ENCODE measurements around the gene HMGXB3. TPM values are rescaled to one million over a fixed set of nuclear protein-coding genes. Genes with fewer than 3 reads are reported as not detected.

HMGXB3 gene
- total RNA-seq, 1 experiment from 2014 or later = 26.9 TPM

GRCh38 chr5:149979896-149980295, 20.6 kb upstream of the HMGXB3 start:
- no peak for TF ChIP-seq CTCF (conservative IDR thresholded peaks at IDR 0.05)
- no peak overlapping the region for H3K27ac ChIP-seq (ENCODE audit: insufficient read length, low read depth, low read length)
- H4K91ac ChIP-seq (ENCODE audit: insufficient read length, low read depth, low read length) = no peak overlapping the region
- peaks cover 0 to 8% of the 10 kb centered on the region in 2 experiments; a peak in 2 of 4 replicates for H3K4me1 Mint-ChIP-seq
- H2BK120ac ChIP-seq (ENCODE audit: low read depth, low read length, poor library complexity, severe bottlenecking) = no peak overlapping the region
- no peak overlapping the region for H3K4me3 Mint-ChIP-seq
- no peak overlapping the region for H3K14ac ChIP-seq (ENCODE audit: insufficient read depth, low read length)
- no peaks in the 10 kb centered on the region for H3K27me3 ChIP-seq (ENCODE audit: insufficient read depth, low read length)
- no peaks in the 10 kb centered on the region for H3K9me3 ChIP-seq (ENCODE audit: control insufficient read depth, low read depth, low read length)
- no peak overlapping the region for H3K18ac ChIP-seq (ENCODE audit: insufficient read length, low read depth, low read length)
- no peaks in the 10 kb centered on the region; a peak in 1 of 5 replicates for H3K9me3 Mint-ChIP-seq
- no peak overlapping the region for H3T11ph ChIP-seq (ENCODE audit: low read length)
- H3K9ac ChIP-seq (ENCODE audit: extremely low read depth, insufficient read length, low read length) = no peak overlapping the region
- 0 out of 2 replicates have a peak, but pooled peaks cover 2% of the 10 kb centered on the region for H3K79me2 ChIP-seq (ENCODE audit: insufficient read depth, low read length)
- no peak overlapping the region for H2AFZ ChIP-seq (ENCODE audit: low read length)
- no peaks in the 10 kb centered on the region for H3K79me1 ChIP-seq (ENCODE audit: insufficient read depth, low read depth, low read length, poor library complexity, severe bottlenecking)
- no peaks in the 10 kb centered on the region for H3K4me1 ChIP-seq (ENCODE audit: insufficient read depth, low read length)
- H3K56ac ChIP-seq (ENCODE audit: insufficient read length, low read depth, low read length) = no peak overlapping the region
- no peak overlapping the region for H2BK15ac ChIP-seq (ENCODE audit: low read depth, low read length)
- H3K4me2 ChIP-seq (ENCODE audit: insufficient read depth, insufficient read length, low read length) = no peak overlapping the region
- H3K23ac ChIP-seq (ENCODE audit: insufficient read length, low read depth, low read length) = no peak overlapping the region
- no peak overlapping the region for H2BK20ac ChIP-seq (ENCODE audit: low read depth, low read length, poor library complexity, severe bottlenecking)
- H3K23me2 ChIP-seq (ENCODE audit: insufficient read length, low read depth, low read length, poor library complexity, severe bottlenecking) = no peaks in the 10 kb centered on the region
- no peaks in the 10 kb centered on the region for H3K27me3 Mint-ChIP-seq (ENCODE audit: low read depth)
- H4K20me1 ChIP-seq (ENCODE audit: control insufficient read depth, insufficient read depth, insufficient read length) = no peaks in the 10 kb centered on the region
- H2BK12ac ChIP-seq (ENCODE audit: insufficient read length, low read depth, low read length) = no peak overlapping the region
- no peak overlapping the region for H4K8ac ChIP-seq (replicated peaks; ENCODE audit: insufficient read length, low read depth, low read length)
- no peak overlapping the region for H2BK5ac ChIP-seq (ENCODE audit: insufficient read length, low read length)
- H4K5ac ChIP-seq (ENCODE audit: insufficient read length, low read depth, low read length) = no peak overlapping the region
- WGBS (ENCODE audit: extremely low coverage, insufficient read length, low lambda C conversion rate) = no CpG with 5 or more reads among the region's 1 CpG
- no peak overlapping the region for H2AK5ac ChIP-seq (ENCODE audit: insufficient read length, low read length)
- H3K36me3 Mint-ChIP-seq (ENCODE audit: insufficient read depth in 1 of 3, low read depth in 3 of 3) = peaks cover 0 to 5% (median 0%) of the 10 kb centered on the region in 3 experiments; a peak in 3 of 7 replicates
- DNase-seq = no peak
- no peak overlapping the region for H3K27ac Mint-ChIP-seq
- no peak overlapping the region for H3K4ac ChIP-seq (ENCODE audit: low read depth, low read length)

Data from H9 (cell line).